ENCODE measurements around the gene BIN1. TPM values are rescaled to one million over a fixed set of nuclear protein-coding genes. Genes with fewer than 3 reads are reported as not detected.

Gene BIN1
- total RNA-seq, 1 experiment from 2014 or later = 31.8 TPM

DNA sequence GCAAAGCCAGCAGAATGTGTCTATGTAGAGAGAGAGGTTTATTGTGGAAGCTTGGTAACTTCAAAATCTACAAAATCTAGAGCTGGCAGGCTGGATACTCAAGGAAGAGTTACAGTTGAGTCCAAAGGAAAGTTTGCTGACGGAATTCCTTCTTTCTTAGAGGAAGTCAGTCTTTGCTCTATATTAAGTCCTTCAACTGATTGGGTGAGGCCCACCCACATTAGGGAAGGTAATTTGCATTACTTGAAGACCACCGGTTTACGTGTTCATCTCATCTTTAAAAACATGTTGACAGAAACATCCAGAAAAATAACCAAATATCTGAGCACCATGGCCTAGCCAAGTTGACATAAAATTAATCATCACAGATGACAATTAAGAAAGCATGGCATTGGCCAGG, 106.8 kb downstream of the BIN1 start:
- no peaks in the 10 kb centered on the region for H3K4me1 ChIP-seq (ENCODE audit: control insufficient read depth in 1 of 2, insufficient read depth in 2 of 2, low read length in 2 of 2)
- BruUV-seq (replicated peaks) = no TSS peak
- no peak for ATAC-seq

More for the DNA sequence above, 106.8 kb downstream of the BIN1 start:
- Histone ChIP-seq H3K27me3 (ENCODE audit: insufficient read depth, low read length) (no peaks in the 10 kb centered on the region), H3K9me2 (ENCODE audit: insufficient read depth) (no peaks in the 10 kb centered on the region), H3K36me3 (ENCODE audit: control insufficient read depth in 1 of 2, insufficient read depth in 2 of 2, low read length in 2 of 2) (no peaks in the 10 kb centered on the region), H3K4me3 (replicated peaks in 1 of 2; ENCODE audit: low read depth in 1 of 2, low read length in 2 of 2) (no peak overlapping the region), H4K20me1 (ENCODE audit: insufficient read depth) (no peaks in the 10 kb centered on the region), H3K27ac (ENCODE audit: low read depth, low read length) (no peak overlapping the region), H3K9me3 (ENCODE audit: control insufficient read depth in 1 of 2, insufficient read depth in 1 of 2, low read depth in 1 of 2, low read length in 2 of 2) (no peaks in the 10 kb centered on the region), H3K4me2 (ENCODE audit: low read length) (no peak overlapping the region), H3K79me2 (ENCODE audit: insufficient read depth, low read length) (no peaks in the 10 kb centered on the region), H2AFZ (ENCODE audit: low read depth, low read length, poor library complexity, severe bottlenecking) (no peak overlapping the region), H3K9ac (ENCODE audit: low read length) (no peak overlapping the region)
- CTCF ChIA-PET = interaction anchor here (1.2 kb wide), 1 partner anchor 29 kb away, joined by 3 read pairs; no protein-coding TSS in a partner anchor
- no peak for DNase-seq (ENCODE audit: low read depth, low spot score)
- intact Hi-C loops (cut with micrococcal nuclease) = no loop called here
- RAD21 ChIA-PET (ENCODE audit: low non-redundant PET in 1 of 2, low total read pairs in 2 of 2, uncharacterized antibody in 2 of 2, unreplicated experiment in 2 of 2) = no interaction called here
- POLR2A ChIA-PET = no interaction called here
- no peak for TF ChIP-seq ZFX (IDR thresholded peaks at IDR 0.05)
- no peak for TF ChIP-seq CBX3 (IDR thresholded peaks at IDR 0.05; ENCODE audit: low read depth)
- TF ChIP-seq, protein P1, sequence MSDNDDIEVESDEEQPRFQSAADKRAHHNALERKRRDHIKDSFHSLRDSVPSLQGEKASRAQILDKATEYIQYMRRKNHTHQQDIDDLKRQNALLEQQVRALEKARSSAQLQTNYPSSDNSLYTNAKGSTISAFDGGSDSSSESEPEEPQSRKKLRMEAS (IDR thresholded peaks at IDR 0.05) = no peak
- no peak for TF ChIP-seq YY1 (IDR thresholded peaks at IDR 0.05; ENCODE audit: extremely low read depth, insufficient replicate concordance, low read depth, low read length)
- TF ChIP-seq RAD21 (IDR thresholded peaks at IDR 0.05; ENCODE audit: low read depth) = no peak
- TF ChIP-seq POLR2AphosphoS5 (IDR thresholded peaks at IDR 0.05; ENCODE audit: low read depth, low read length) = no peak
- TF ChIP-seq, protein P2, sequence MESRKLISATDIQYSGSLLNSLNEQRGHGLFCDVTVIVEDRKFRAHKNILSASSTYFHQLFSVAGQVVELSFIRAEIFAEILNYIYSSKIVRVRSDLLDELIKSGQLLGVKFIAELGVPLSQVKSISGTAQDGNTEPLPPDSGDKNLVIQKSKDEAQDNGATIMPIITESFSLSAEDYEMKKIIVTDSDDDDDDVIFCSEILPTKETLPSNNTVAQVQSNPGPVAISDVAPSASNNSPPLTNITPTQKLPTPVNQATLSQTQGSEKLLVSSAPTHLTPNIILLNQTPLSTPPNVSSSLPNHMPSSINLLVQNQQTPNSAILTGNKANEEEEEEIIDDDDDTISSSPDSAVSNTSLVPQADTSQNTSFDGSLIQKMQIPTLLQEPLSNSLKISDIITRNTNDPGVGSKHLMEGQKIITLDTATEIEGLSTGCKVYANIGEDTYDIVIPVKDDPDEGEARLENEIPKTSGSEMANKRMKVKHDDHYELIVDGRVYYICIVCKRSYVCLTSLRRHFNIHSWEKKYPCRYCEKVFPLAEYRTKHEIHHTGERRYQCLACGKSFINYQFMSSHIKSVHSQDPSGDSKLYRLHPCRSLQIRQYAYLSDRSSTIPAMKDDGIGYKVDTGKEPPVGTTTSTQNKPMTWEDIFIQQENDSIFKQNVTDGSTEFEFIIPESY (IDR thresholded peaks at IDR 0.05; ENCODE audit: extremely low read depth, insufficient replicate concordance, low read length) = no peak
- TF ChIP-seq JUND (IDR thresholded peaks at IDR 0.05) = no peak
- TF ChIP-seq EZH2 (IDR thresholded peaks at IDR 0.05) = no peak
- no peak for TF ChIP-seq ELF1 (IDR thresholded peaks at IDR 0.05; ENCODE audit: borderline replicate concordance, low read depth)
- no peak for TF ChIP-seq EZH2phosphoT487 (IDR thresholded peaks at IDR 0.05; ENCODE audit: borderline replicate concordance)
